Hematopoietic multipotent progenitor cell treated with erythropoietin and hydrocortisone succinate and interleukin-3 and kit ligand, for 8 days (in vitro differentiated cells): ENCODE data around the gene CPNE8.

Source experiments
- DNase-seq: peaks from one replicate; pipeline ENCODE4 v3.0.0-alpha.2; 2015

CPNE8 gene

DNA sequence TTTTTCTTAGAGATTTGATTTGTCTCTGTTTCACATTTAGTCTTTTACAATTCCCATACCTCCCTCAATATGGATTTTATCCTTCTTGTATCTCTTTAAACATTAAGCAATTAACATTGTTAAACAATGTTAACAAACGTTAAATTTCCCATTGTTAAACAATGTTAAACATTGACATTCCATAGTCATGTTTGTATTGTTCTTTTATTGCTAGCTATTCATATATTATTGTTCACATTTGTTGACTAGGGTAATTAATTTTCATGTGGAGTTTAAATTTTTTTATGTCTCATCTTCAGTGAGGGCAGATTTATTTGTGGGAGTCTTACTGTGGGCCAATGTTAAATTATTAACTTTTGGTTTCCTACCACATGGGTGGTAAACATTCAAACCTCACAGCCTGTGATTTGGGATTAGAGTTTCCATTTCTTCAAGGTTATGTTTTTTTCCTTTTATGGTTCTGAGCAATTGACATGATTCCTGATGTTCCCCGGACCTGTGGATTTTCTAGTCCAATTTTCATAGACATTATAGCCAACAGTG is 294.5 kb downstream of the CPNE8 start:
- no peak for DNase-seq

DNA sequence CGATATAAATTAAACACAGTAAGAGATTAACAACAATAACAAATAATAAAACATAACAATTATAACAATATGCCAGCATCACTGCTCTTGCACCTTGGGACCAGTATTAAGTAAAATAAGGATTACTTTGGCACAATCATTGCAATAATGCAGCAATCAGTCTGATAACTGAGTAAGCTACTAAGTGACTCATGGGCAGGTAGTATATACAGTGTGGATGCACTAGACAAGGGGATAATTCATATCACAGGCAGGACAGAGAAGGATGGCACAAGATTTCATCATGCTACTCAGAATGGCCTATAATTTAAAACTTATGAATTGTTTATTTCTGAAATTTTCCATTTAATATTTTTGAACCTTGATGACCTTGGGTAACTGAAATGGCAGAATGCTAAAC is 298.1 kb downstream of the CPNE8 start:
- no peak for DNase-seq
